Activated CD4-positive, alpha-beta memory T cell treated with anti-CD3 and anti-CD28 coated beads, Interleukin-2, amount 10 ng/mL, durations not matched to agents 7 days and 5 days (primary cell): Measurements from ENCODE around the gene ZNF570. TPM values are rescaled to one million over a fixed set of nuclear protein-coding genes. Genes with fewer than 3 reads are reported as not detected.
A peak's percentile ranks its signal among the peaks of the same experiment; 100 is the strongest.

Source experiments
- CTCF ChIA-PET: fragments of 350-600 bp; sonication (Branson Sonifier 250); formaldehyde crosslinking; loops from one replicate; lab custom pipeline; 2021; ENCODE audit warnings: antibody characterized with exemption, inconsistent platforms; lab: Charles Lee
- POLR2A ChIA-PET: fragments of 350-600 bp; sonication (Branson Sonifier 250); formaldehyde crosslinking; loops from one replicate; lab custom pipeline; 2021; ENCODE audit warnings: antibody characterized with exemption; lab: Charles Lee
- DNase-seq: peaks from one replicate; pipeline ENCODE4 v3.0.0-alpha.2; 2020
- H3K27ac Mint-ChIP-seq: one replicate; pipeline ENCODE4 v1.8.0; 2021; ENCODE audit warnings: mild to moderate bottlenecking, mixed read lengths
- H3K27me3 Mint-ChIP-seq: one replicate; pipeline ENCODE4 v1.8.0; 2021; ENCODE audit warnings: mixed read lengths
- H3K36me3 Mint-ChIP-seq: one replicate; pipeline ENCODE4 v1.8.0; 2021; ENCODE audit warnings: low read depth, mixed read lengths
- H3K4me1 Mint-ChIP-seq: one replicate; pipeline ENCODE4 v1.8.0; 2021; ENCODE audit warnings: mixed read lengths
- H3K4me3 Mint-ChIP-seq: one replicate; pipeline ENCODE4 v1.8.0; 2021; ENCODE audit warnings: mild to moderate bottlenecking, mixed read lengths
- H3K9me3 Mint-ChIP-seq: one replicate; pipeline ENCODE4 v1.8.0; 2021; ENCODE audit warnings: mixed read lengths
- total RNA-seq, 2 experiments: library from RNA; stranded (reverse); gene quantifications; one replicate each; pipeline ENCODE4 v1.2.3, GENCODE V29; 2021

Gene ZNF570
- 1 to 10 TPM; 5.0 to 5.7 TPM for total RNA-seq

DNA sequence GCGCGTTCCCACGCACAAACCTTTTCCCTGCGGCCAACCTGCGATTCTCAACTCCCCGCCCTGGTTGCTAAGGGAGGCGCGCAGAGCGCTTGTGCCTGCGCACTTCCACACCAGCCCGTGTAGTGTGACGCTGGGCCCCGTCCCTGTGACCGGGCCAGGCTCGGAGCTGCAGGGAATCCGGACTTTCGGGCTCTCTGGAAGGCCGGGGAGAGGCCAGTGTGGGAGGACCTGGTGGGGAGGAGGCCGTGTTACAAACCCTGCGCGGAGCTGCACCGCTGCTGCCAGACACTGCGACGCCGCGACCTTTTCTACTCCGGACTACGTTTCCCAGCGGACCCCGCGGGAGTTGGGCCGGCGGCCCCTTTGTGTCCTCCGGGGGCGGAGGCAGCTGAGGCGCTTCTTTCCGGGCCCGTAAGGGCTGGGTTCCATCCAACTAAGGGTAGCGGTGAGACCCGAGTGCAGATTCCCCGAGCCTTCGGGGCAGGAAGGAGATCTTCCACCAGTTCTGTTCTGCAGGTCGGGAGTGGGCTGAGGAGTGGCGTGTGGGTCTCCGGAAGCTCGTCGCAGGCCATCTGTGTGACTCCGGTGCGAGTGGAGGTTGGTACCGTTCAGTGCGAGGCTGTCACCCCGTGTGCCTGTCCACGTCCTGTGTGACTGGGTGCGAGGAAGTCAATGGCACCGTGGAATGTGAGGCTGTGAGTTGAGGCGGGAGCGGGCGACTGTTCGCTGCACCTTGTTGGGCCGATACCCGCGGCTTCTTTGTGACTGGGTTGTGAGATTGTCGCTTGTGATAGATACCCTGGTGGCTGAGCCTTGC lies at the start of gene ZNF570:
Gene ZNF570, plus strand, starts transcription at position 396 of the 817 bp plus-strand sequence. CDS start 999 bp downstream, outside the sequence.
- Mint-ChIP-seq H3K4me1 (peaks cover 41% of the 10 kb centered on the region), H3K9me3 (peaks cover 19% of the 10 kb centered on the region), H3K27ac (peak within 1 kb of the TSS; percentile 90), H3K27me3 (no peaks in the 10 kb centered on the region), H3K36me3 (peaks cover 41% of the 10 kb centered on the region), H3K4me3 (peak within 1 kb of the TSS; percentile 97)
- peak; percentile 89 for DNase-seq
- ChIA-PET CTCF (interaction anchor here (1.0 kb wide), 1 partner anchor 37 kb away, joined by 3 read pairs; the partner anchor contains the start of gene ZNF793), POLR2A (interaction anchor here (0.7 to 1.6 kb wide), 11 partner anchors 12 to 1254 kb away, joined by 3 to 13 read pairs (median 5); partner anchors contain the start of genes ZFP30, ZNF146, ZNF260 and ZNF345)

DNA sequence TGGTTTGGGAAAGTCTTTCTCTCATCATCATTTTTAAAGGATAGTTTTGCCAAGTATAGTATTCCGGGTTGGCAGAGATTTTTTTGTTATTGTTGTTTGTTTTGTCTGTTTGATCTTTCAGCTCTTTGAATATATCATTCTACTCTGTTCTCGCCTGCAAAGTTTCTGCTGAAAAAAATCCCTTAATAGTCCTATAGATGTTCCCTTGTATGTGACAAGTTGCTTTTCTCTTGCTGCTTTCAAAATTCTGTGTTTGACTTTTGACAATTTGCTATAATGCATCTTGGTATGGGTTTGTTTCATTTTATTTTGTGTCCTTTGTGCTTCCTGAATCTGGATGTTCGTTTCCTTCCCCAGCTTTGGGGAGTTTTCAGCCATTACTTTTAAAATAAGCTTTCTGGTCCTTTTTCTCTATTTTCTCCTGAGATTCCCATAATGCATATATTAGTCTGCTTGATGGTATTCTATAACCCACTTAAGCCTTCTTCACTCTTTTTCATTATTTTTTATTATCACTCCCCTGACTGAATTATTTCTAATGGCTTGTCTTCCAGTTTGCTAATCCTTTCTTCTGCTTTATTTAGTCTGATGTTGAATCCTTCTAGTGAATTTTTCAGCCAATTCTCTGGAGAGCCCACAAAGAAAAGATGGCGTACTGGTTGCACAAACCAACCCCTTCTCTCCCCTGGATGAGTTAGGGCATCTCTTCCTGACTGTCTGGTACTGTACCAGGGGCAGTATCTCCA lies 16.5 kb upstream of the ZNF570 start:
- H3K4me3 Mint-ChIP-seq: no peak overlapping the region
- no peak for DNase-seq
- POLR2A ChIA-PET: interaction anchor here (1.0 kb wide), 1 partner anchor 13 kb away, joined by 3 read pairs; no protein-coding TSS in a partner anchor
- CTCF ChIA-PET: no interaction called here
- no peaks in the 10 kb centered on the region for H3K4me1 Mint-ChIP-seq
- no peak overlapping the region for H3K27ac Mint-ChIP-seq
- H3K9me3 Mint-ChIP-seq: peaks cover 75% of the 10 kb centered on the region
- H3K36me3 Mint-ChIP-seq: peaks cover 55% of the 10 kb centered on the region
- H3K27me3 Mint-ChIP-seq: no peaks in the 10 kb centered on the region

DNA sequence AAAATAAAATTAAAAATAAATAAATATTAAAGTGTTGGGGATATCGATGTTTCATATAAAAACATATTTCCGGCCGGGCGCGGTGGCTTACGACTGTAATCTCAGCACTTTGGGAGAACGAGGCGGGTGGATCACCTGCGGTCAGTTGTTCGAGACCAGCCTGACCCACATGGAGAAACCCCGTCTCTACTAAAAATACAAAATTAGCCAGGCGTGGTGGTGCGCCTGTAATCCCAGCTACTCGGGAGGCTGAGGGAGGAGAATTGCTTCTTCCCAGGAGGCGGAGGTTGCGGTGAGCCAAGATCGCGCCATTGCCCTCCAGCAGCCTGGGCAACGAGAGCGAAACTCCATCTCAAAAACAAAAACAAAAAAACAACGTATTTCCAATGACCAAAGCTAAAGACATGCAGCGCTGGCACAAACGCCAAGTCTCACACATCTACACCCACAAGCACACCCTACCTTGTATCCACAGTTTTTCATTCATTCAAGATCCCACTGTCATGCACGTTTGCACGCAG lies 2.8 kb upstream of the ZNF570 start:
- Mint-ChIP-seq H3K27me3 (no peaks in the 10 kb centered on the region), H3K4me3 (peak overlapping the region; percentile 97), H3K27ac (peak overlapping the region; percentile 95), H3K9me3 (peaks cover 19% of the 10 kb centered on the region), H3K4me1 (peaks cover 41% of the 10 kb centered on the region), H3K36me3 (peaks cover 43% of the 10 kb centered on the region)
- ChIA-PET CTCF (interaction anchor here (2.4 kb wide), 1 partner anchor 96 kb away, joined by 9 read pairs; the partner anchor contains the start of gene ZNF527), POLR2A (interaction anchor here (1.0 to 3.0 kb wide), 9 partner anchors 9 to 616 kb away, joined by 3 to 21 read pairs (median 5); partner anchors contain the start of genes ZFP30, ZNF345, ZNF527 and ZNF573)
- DNase-seq: no peak

DNA sequence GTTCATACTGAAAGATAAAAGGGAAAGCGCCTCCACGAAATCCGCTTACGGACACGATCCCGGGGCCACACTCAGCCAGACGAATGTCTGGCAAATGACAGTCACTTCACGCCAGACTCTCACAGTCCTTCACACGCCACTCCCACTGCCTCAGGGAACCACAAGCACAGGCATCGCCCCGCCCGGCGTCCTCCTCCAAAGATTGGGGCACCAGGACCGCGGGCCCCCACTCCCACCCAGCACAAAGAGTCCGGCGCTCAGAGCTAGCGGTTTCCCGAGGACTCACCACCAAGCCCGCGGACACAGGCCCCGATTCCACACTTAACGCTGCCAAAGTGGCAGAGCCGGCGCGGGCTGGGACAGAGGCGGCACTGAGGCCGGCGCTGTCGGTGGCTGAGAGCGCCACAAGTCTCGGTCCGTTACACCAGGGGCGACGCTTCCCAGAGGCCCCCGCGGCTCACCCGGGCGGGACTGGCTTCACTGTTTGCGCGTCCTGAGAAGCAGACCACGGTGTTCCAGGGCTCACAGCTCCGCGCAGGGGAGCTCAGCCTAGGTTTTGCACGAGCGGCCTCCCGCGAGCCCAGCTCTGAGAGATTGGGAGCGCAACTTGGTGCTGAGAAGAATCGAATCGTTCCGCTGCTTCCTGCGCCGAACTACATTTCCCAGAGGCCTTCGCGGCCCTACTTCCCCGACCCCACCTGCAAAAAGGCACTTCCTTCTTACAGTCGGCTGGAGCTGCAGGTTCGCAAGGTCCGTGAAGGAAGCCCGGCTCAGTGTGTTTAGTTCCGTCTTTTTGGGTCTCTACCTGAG lies 2.2 kb upstream of the ZNF570 start, which contains the start of gene ZNF569:
Gene ZNF569, minus strand, starts transcription at position 647 of the 810 bp plus-strand sequence. CDS start 22,523 bp downstream, outside the sequence.
- no peaks in the 10 kb centered on the region for H3K27me3 Mint-ChIP-seq
- H3K4me1 Mint-ChIP-seq: peaks cover 41% of the 10 kb centered on the region
- peak within 1 kb of the TSS; percentile 97 for H3K4me3 Mint-ChIP-seq
- peaks cover 19% of the 10 kb centered on the region for H3K9me3 Mint-ChIP-seq
- ChIA-PET POLR2A (interaction anchor here (0.6 to 3.0 kb wide), 15 partner anchors 8 to 937 kb away, joined by 3 to 21 read pairs (median 4); partner anchors contain the start of genes ZFP30, ZNF345, ZNF420 and ZNF527), CTCF (interaction anchor here (1.1 to 2.4 kb wide), 2 partner anchors 96 to 389 kb away, joined by 4 to 9 read pairs; partner anchors contain the start of genes ZNF420 and ZNF527)
- DNase-seq: peak; percentile 91
- H3K27ac Mint-ChIP-seq: peak within 1 kb of the TSS; percentile 95
- peaks cover 43% of the 10 kb centered on the region for H3K36me3 Mint-ChIP-seq

DNA sequence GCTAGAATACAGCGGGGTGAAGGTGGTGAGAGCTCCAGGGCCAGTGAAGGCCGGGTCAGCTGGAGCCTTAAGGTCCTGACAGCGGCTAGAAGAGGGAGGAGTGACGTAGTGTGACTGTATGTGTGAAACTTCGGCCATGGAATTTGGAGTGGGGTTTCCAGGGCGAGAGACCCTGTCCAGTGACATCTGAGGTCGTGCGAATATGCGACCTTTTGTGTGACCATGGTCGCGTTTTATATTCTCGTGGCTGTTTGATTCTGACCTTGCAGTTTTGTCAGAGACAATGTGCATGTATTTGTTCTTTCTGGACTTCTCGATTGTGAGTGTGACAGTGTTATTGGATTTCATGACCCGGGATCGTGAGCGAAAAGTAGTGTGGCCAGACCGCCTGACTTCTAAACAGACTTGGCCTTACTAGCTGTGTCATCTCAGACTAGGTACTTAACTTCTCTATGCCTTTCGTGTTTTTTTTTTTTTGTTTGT lies 1.5 kb upstream of the ZNF570 start:
- H3K4me1 Mint-ChIP-seq: peaks cover 41% of the 10 kb centered on the region
- H3K27me3 Mint-ChIP-seq: no peaks in the 10 kb centered on the region
- peaks cover 43% of the 10 kb centered on the region for H3K36me3 Mint-ChIP-seq
- H3K27ac Mint-ChIP-seq: peak overlapping the region; percentile 95
- ChIA-PET CTCF (interaction anchor here (1.1 to 2.4 kb wide), 2 partner anchors 97 to 389 kb away, joined by 4 to 9 read pairs; partner anchors contain the start of genes ZNF420 and ZNF527), POLR2A (interaction anchor here (0.6 to 3.0 kb wide), 12 partner anchors 8 to 938 kb away, joined by 3 to 21 read pairs (median 6); partner anchors contain the start of genes ZNF345, ZNF420, ZNF527 and ZNF529)
- peak overlapping the region; percentile 97 for H3K4me3 Mint-ChIP-seq
- no peak for DNase-seq
- peaks cover 19% of the 10 kb centered on the region for H3K9me3 Mint-ChIP-seq

DNA sequence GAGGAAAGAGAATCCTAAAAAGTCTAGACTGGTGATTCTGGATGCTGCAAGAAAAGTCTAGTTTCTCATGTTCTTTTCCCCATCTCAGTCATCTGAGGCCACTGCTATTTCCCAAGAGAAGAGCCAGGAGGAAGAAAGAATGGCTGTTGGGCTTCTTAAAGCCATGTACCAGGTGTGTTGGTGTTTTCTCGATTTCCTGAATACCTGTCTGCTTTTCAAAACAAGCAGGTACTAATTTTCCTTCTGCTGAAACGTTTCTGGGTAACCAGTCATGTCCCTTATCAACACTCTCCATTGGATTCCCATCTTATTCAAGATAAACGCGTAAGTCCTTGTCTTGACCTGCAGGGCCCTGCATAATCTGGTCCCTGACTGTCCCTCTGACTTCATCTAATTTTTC lies 1.1 kb downstream of the ZNF570 start:
- H3K27me3 Mint-ChIP-seq: no peaks in the 10 kb centered on the region
- H3K27ac Mint-ChIP-seq: peak overlapping the region; percentile 90
- peaks cover 12% of the 10 kb centered on the region for H3K9me3 Mint-ChIP-seq
- POLR2A ChIA-PET: no interaction called here
- peaks cover 33% of the 10 kb centered on the region for H3K36me3 Mint-ChIP-seq
- CTCF ChIA-PET: no interaction called here
- no peak for DNase-seq
- peak overlapping the region; percentile 93 for H3K4me3 Mint-ChIP-seq
- peaks cover 38% of the 10 kb centered on the region for H3K4me1 Mint-ChIP-seq

DNA sequence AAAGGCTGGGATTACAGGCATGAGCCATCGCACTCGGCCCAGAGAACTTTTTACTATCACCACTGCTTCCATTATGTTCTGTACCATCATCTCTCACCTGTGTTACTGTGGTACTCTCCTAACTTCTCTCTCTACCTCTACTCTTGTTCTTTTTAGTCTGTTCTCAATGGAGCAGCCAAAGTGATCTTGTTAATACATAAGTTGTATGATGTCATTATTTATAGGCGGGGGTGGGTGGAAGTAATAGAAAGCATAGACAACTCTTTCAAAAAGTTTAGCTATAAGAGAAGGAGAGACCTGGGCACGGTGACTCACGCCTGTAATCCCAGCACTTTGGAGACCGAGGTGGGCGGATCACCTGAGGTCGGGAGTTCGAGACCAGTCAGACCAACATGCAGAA lies 3.0 kb downstream of the ZNF570 start:
- H3K27ac Mint-ChIP-seq: no peak overlapping the region

DNA sequence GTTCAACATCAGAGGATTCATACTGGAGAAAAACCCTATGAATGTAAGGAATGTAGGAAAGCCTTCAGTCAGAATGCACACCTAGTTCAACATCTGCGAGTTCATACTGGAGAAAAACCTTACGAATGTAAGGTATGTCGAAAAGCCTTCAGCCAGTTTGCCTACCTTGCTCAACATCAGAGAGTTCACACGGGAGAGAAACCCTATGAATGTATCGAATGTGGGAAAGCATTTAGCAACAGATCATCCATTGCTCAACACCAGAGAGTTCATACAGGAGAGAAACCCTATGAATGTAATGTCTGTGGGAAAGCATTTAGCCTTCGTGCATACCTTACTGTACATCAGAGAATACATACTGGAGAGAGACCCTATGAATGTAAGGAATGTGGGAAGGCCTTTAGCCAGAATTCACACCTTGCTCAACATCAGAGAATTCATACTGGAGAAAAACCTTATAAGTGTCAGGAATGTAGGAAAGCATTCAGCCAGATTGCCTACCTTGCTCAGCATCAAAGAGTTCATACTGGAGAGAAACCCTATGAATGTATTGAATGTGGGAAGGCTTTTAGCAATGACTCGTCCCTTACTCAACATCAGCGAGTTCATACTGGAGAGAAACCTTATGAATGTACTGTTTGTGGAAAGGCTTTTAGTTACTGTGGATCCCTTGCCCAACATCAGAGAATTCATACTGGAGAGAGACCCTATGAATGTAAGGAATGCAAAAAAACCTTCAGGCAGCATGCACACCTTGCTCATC lies 15.4 kb downstream of the ZNF570 start:
- H3K36me3 Mint-ChIP-seq: peaks cover 52% of the 10 kb centered on the region
- ChIA-PET CTCF (no interaction called here), POLR2A (no interaction called here)
- no peaks in the 10 kb centered on the region for H3K27me3 Mint-ChIP-seq
- H3K27ac Mint-ChIP-seq: no peak overlapping the region
- no peaks in the 10 kb centered on the region for H3K4me1 Mint-ChIP-seq
- no peak overlapping the region for H3K4me3 Mint-ChIP-seq
- H3K9me3 Mint-ChIP-seq: peaks cover 64% of the 10 kb centered on the region
- DNase-seq: no peak

More for the DNA sequence above, 3.0 kb downstream of the ZNF570 start:
- Mint-ChIP-seq H3K4me3 (no peak overlapping the region), H3K4me1 (peaks cover 27% of the 10 kb centered on the region), H3K27me3 (no peaks in the 10 kb centered on the region), H3K36me3 (peaks cover 46% of the 10 kb centered on the region), H3K9me3 (peaks cover 24% of the 10 kb centered on the region)
- POLR2A ChIA-PET: no interaction called here
- no peak for DNase-seq
- CTCF ChIA-PET: no interaction called here

DNA sequence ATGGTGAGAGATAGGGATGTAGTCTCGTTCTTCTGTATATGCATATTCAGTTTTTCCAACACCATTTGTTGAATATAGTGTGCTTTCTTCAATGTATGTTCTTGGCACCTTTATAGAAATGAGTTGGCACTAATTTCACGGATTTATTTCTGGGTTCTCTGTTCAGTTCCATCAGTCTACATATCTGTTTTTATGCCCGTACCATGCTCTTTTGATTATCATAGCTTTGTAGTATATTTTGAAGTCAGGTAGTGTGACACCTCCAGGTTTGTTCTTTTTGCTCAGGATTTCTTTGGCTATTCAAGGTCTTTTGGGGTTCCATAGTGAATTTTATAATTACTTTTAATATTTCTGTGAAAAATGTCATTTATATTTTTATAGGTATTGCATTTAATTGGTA lies 23.1 kb downstream of the ZNF570 start:
- H3K27me3 Mint-ChIP-seq: no peaks in the 10 kb centered on the region
- CTCF ChIA-PET: no interaction called here
- POLR2A ChIA-PET: no interaction called here

DNA sequence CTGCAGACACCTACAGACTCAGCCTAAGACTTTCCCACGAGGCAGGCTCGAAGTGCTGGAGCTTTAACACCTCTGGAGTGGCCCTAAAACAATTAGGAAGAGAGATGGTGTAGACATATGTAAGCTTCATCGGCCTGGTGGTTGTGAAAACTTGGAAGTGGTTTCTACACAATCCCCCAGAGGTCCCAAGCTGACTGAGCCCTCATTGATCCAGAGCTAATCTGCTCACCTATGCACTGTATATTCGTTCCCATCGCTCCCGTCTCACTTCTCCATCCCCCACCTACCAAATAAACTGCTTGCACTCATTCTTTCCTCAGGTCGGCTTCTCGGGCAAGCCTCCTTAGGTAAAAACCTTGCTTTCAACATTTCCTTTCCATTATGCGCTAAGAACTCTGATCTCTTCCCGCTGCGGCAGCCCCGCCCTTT lies 36.8 kb downstream of the ZNF570 start:
- no peaks in the 10 kb centered on the region for H3K27me3 Mint-ChIP-seq
- ChIA-PET CTCF (interaction anchor here (0.9 to 1.0 kb wide), 2 partner anchors 16 to 37 kb away, joined by 3 read pairs; partner anchors contain the start of gene ZNF570), POLR2A (interaction anchor here (0.7 to 1.9 kb wide), 11 partner anchors 37 to 1291 kb away, joined by 3 to 21 read pairs (median 3); partner anchors contain the start of genes ZNF146, ZNF527, ZNF540 and ZNF565)
- H3K4me3 Mint-ChIP-seq: no peak overlapping the region
- H3K36me3 Mint-ChIP-seq: peaks cover 28% of the 10 kb centered on the region
- DNase-seq: no peak
- H3K27ac Mint-ChIP-seq: no peak overlapping the region
- H3K9me3 Mint-ChIP-seq: peaks cover 31% of the 10 kb centered on the region
- no peaks in the 10 kb centered on the region for H3K4me1 Mint-ChIP-seq

More for the DNA sequence above, 23.1 kb downstream of the ZNF570 start:
- no peak overlapping the region for H3K4me3 Mint-ChIP-seq
- H3K36me3 Mint-ChIP-seq: peaks cover 3% of the 10 kb centered on the region
- H3K27ac Mint-ChIP-seq: no peak overlapping the region
- no peak for DNase-seq
- no peaks in the 10 kb centered on the region for H3K4me1 Mint-ChIP-seq
- peaks cover 45% of the 10 kb centered on the region for H3K9me3 Mint-ChIP-seq
